IMR-90 (cell line): ENCODE measurements around the gene RNFT2. TPM values are rescaled to one million over a fixed set of nuclear protein-coding genes. Genes with fewer than 3 reads are reported as not detected.

Experiments
- ATAC-seq: fragments of 200-7000 bp; cut with Tn5 transposase; 2 replicates; pipeline ENCODE4 v1.9.1; 2020; ENCODE audit warnings: low read depth, mild to moderate bottlenecking, moderate library complexity
- BruUV-seq: library from RNA; stranded (reverse); fragments of 400-500 nt; replicated peaks from 2 replicates; lab custom pipeline; 2021; lab: Mats Ljungman, UMichigan
- CTCF ChIA-PET: fragments of 300-600 bp; formaldehyde crosslinking; extraction: SDS; loops from one replicate; lab custom pipeline; 2021; ENCODE audit warnings: antibody characterized with exemption; lab: Yijun Ruan, JAX
- POLR2A ChIA-PET: fragments of 300-600 bp; sonication (Branson Sonifier 250); formaldehyde crosslinking; loops from one replicate; lab custom pipeline; 2022; ENCODE audit warnings: antibody characterized with exemption; ENCODE audit not compliant: unreplicated experiment; lab: Charles Lee
- DNase-seq: peaks from one replicate; pipeline ENCODE4 v3.0.0; 2013
- H2AFZ ChIP-seq: replicated peaks from 2 replicates; pipeline ENCODE3; 2013; ENCODE audit warnings: low read length, mild to moderate bottlenecking; ENCODE audit not compliant: poor library complexity
- H2AK5ac ChIP-seq: 2 replicates; pipeline ENCODE4 v1.6.1; 2013; ENCODE audit warnings: low read depth, low read length, inconsistent platforms
- H2AK9ac ChIP-seq: replicated peaks from 2 replicates; pipeline ENCODE3; 2013; ENCODE audit warnings: mild to moderate bottlenecking, low read depth, low read length, moderate library complexity; ENCODE audit not compliant: poor library complexity
- H2BK120ac ChIP-seq: 2 replicates; pipeline ENCODE4 v1.6.1; 2013; ENCODE audit warnings: low read depth, low read length, inconsistent platforms
- H2BK15ac ChIP-seq: 3 replicates; pipeline ENCODE4 v1.6.1; 2013; ENCODE audit warnings: low read depth, low read length, inconsistent platforms
- H2BK20ac ChIP-seq: 2 replicates; pipeline ENCODE4 v1.6.1; 2013; ENCODE audit warnings: low read depth, mild to moderate bottlenecking, inconsistent platforms, low read length, moderate library complexity
- H2BK5ac ChIP-seq: 2 replicates; pipeline ENCODE4 v1.6.1; 2013; ENCODE audit warnings: mild to moderate bottlenecking, low read depth, low read length, inconsistent platforms; ENCODE audit not compliant: poor library complexity, severe bottlenecking
- H3K14ac ChIP-seq: replicated peaks from 2 replicates; pipeline ENCODE4 v1.6.1; 2013; ENCODE audit warnings: low read depth, low read length, inconsistent platforms
- H3K18ac ChIP-seq: 2 replicates; pipeline ENCODE4 v1.6.1; 2013; ENCODE audit warnings: low read depth, low read length, control low read depth
- H3K23ac ChIP-seq: 2 replicates; pipeline ENCODE4 v1.6.1; 2013; ENCODE audit warnings: low read depth, low read length, inconsistent platforms
- H3K27ac ChIP-seq: 2 replicates; pipeline ENCODE4 v1.5.1; 2013; ENCODE audit warnings: mild to moderate bottlenecking, control low read depth, low read length; ENCODE audit not compliant: insufficient read depth
- H3K27me3 ChIP-seq: 2 replicates; pipeline ENCODE4 v1.6.1; 2013; ENCODE audit warnings: low read length; ENCODE audit not compliant: control insufficient read depth, insufficient read depth
- H3K36me3 ChIP-seq: 2 replicates; pipeline ENCODE4 v1.6.1; 2013; ENCODE audit warnings: low read length, mixed read lengths; ENCODE audit not compliant: control insufficient read depth, insufficient read depth
- H3K4ac ChIP-seq: 2 replicates; pipeline ENCODE4 v1.6.1; 2013; ENCODE audit warnings: low read depth, low read length, inconsistent platforms
- H3K4me1 ChIP-seq: 2 replicates; pipeline ENCODE4 v1.6.1; 2013; ENCODE audit warnings: low read length, mixed read lengths; ENCODE audit not compliant: control insufficient read depth, insufficient read depth
- H3K4me2 ChIP-seq: 2 replicates; pipeline ENCODE4 v1.6.1; 2013; ENCODE audit warnings: low read depth, mild to moderate bottlenecking, control low read depth, low read length, moderate library complexity
- H3K4me3 ChIP-seq: 2 replicates; pipeline ENCODE4 v1.5.1; 2013; ENCODE audit warnings: low read depth, mild to moderate bottlenecking, control low read depth, low read length, moderate library complexity; ENCODE audit not compliant: insufficient read depth
- H3K56ac ChIP-seq: 2 replicates; pipeline ENCODE4 v1.6.1; 2013; ENCODE audit warnings: low read length, inconsistent platforms; ENCODE audit not compliant: insufficient read depth; ENCODE audit errors: extremely low read depth
- H3K79me1 ChIP-seq, 2 experiments: 2 replicates each; pipeline ENCODE4 v1.6.1; 2013; ENCODE audit warnings: low read length in 2 of 2, inconsistent platforms in 1 of 2, low read depth in 1 of 2
- H3K9ac ChIP-seq: 2 replicates; pipeline ENCODE4 v1.6.1; 2013; ENCODE audit warnings: low read depth, low read length, control low read depth
- H3K9me1 ChIP-seq: 2 replicates; pipeline ENCODE4 v1.6.1; 2013; ENCODE audit warnings: low read length, inconsistent platforms; ENCODE audit not compliant: insufficient read depth
- H3K9me3 ChIP-seq: 2 replicates; pipeline ENCODE4 v1.6.1; 2013; ENCODE audit warnings: low read length; ENCODE audit not compliant: control insufficient read depth, insufficient read depth
- H4K20me1 ChIP-seq: 2 replicates; pipeline ENCODE4 v1.6.1; 2013; ENCODE audit warnings: low read length, inconsistent platforms; ENCODE audit not compliant: insufficient read depth
- H4K5ac ChIP-seq: 2 replicates; pipeline ENCODE4 v1.6.1; 2013; ENCODE audit warnings: mild to moderate bottlenecking, low read depth, low read length, control low read depth
- H4K8ac ChIP-seq, 2 experiments: 2 replicates each; pipeline ENCODE4 v1.6.1; 2013; ENCODE audit warnings: low read depth in 2 of 2, low read length in 2 of 2, control low read depth in 1 of 2, inconsistent platforms in 1 of 2
- H4K91ac ChIP-seq: 2 replicates; pipeline ENCODE4 v1.6.1; 2013; ENCODE audit warnings: low read depth, low read length, inconsistent platforms; ENCODE audit not compliant: insufficient read depth
- BHLHE40 ChIP-seq: fragments of 150-350 bp; IDR thresholded peaks from 2 replicates; pipeline ENCODE4 v1.6.1; 2016; ENCODE audit warnings: mild to moderate bottlenecking, low read depth, low read length
- CHD1 ChIP-seq: IDR thresholded peaks from 2 replicates; pipeline ENCODE4 v1.6.1; 2012; ENCODE audit warnings: low read depth, low read length, improper control_type of control experiment
- CTCF ChIP-seq: conservative IDR thresholded peaks from 2 replicates; pipeline ENCODE4 v1.5.1; 2012; ENCODE audit warnings: mild to moderate bottlenecking, low read depth, low read length, improper control_type of control experiment
- ELK1 ChIP-seq: fragments of 150-350 bp; IDR thresholded peaks from 2 replicates; pipeline ENCODE4 v1.6.1; 2016; ENCODE audit warnings: low read depth, mild to moderate bottlenecking, low read length, moderate library complexity, borderline replicate concordance
- MAFK ChIP-seq: IDR thresholded peaks from 2 replicates; pipeline ENCODE4 v1.6.1; 2012; ENCODE audit warnings: low read depth, low read length, improper control_type of control experiment
- MXI1 ChIP-seq: IDR thresholded peaks from 2 replicates; pipeline ENCODE4 v1.6.1; 2012; ENCODE audit warnings: low read depth, mild to moderate bottlenecking, low read length, moderate library complexity, borderline replicate concordance
- NFE2L2 ChIP-seq: fragments of 150-350 bp; IDR thresholded peaks from 2 replicates; pipeline ENCODE4 v1.6.1; 2016; ENCODE audit warnings: low read depth, mild to moderate bottlenecking, low read length
- WGBS, 2 experiments: methylation state at CpG; one replicate each; pipeline versions ENCODE4 v1.1.5 to v1.1.7; 2013; ENCODE audit warnings: missing lambda C conversion rate in 2 of 2; ENCODE audit not compliant: insufficient read length in 1 of 2; ENCODE audit errors: extremely low coverage in 2 of 2; 5-methylcytosine and 5-hydroxymethylcytosine counted together
- dilution Hi-C: fragments of 300-500 bp; cut with HindIII; formaldehyde crosslinking; loops from one replicate; pipeline ENCODE4 v1.14.3; 2018; ENCODE audit warnings: low sequenced_read_pairs; ENCODE audit not compliant: unreplicated experiment
- in situ Hi-C: fragments of 300-500 bp; cut with MboI; formaldehyde crosslinking; loops from 3 replicates; pipeline ENCODE4 v1.14.3; 2019; ENCODE audit warnings: low sequenced_read_pairs, inconsistent platforms, mixed read lengths
- intact Hi-C: fragments of 100-400 bp; cut with micrococcal nuclease; formaldehyde crosslinking; loops from 2 replicates; pipeline ENCODE4 v1.10.0; 2022
- polyA plus RNA-seq, 3 experiments: library from polyadenylated mRNA; depleted of rRNA; stranded (reverse); fragments of >200 nt; gene quantifications; 2 replicates each; pipeline ENCODE4 v1.2.3, GENCODE V29; 2012; ENCODE audit warnings: low replicate concordance in 1 of 3
- total RNA-seq: library from RNA; depleted of rRNA; stranded (reverse); fragments of >200 nt; gene quantifications from 2 replicates; pipeline ENCODE4 v1.2.3, GENCODE V29; 2012

Gene RNFT2
- total and polyA plus RNA-seq, 2 of the 4 experiments (the other 2 are of a cell fraction), result 1.6 to 2.3 TPM

GRCh38 chr12:116802018-116802417, 63.9 kb downstream of the RNFT2 start:
- Histone ChIP-seq H4K8ac (no peak overlapping the region), H4K20me1 (no peaks in the 10 kb centered on the region), H4K91ac (no peak overlapping the region), H3K9ac (no peak overlapping the region), H2AK5ac (no peak overlapping the region), H3K79me1 (no peaks in the 10 kb centered on the region), H2BK5ac (no peak overlapping the region), H3K4ac (no peak overlapping the region), H3K4me1 (no peaks in the 10 kb centered on the region), H3K56ac (no peak overlapping the region), H4K5ac (no peak overlapping the region), H3K4me2 (no peak overlapping the region), H3K36me3 (no peaks in the 10 kb centered on the region), H3K4me3 (no peak overlapping the region), H2AFZ (no peak overlapping the region), H3K23ac (no peak overlapping the region), H3K18ac (no peak overlapping the region), H2AK9ac (no peak overlapping the region), H2BK15ac (no peak overlapping the region), H3K27ac (no peak overlapping the region), H3K14ac (no peak overlapping the region), H3K9me3 (no peaks in the 10 kb centered on the region), H3K9me1 (no peaks in the 10 kb centered on the region), H2BK120ac (no peak overlapping the region), H2BK20ac (no peak overlapping the region), H3K27me3 (no peaks in the 10 kb centered on the region)
- ATAC-seq (no peak), DNase-seq (no peak)
- no peak for TF ChIP-seq CHD1
- no peak for TF ChIP-seq ELK1
- TF ChIP-seq MXI1, result no peak
- no peak for TF ChIP-seq BHLHE40
- TF ChIP-seq CTCF, result no peak
- TF ChIP-seq MAFK, result no peak
- no peak for TF ChIP-seq NFE2L2
- ChIA-PET POLR2A (no interaction called here), CTCF (no interaction called here)
- dilution Hi-C loops, result no loop called here
- in situ Hi-C loops, result no loop called here
- intact Hi-C loops, result no loop called here
- WGBS, 2 experiments, result 100% methylated on average over 1 of the region's 3 CpGs; no CpG with 5 or more reads in 1 of the 2 experiments
- no TSS peak for BruUV-seq
